HG03520 (cell line): Measurements from ENCODE around the gene WDR43.

Experiments used
- ATAC-seq: cut with Tn5 transposase; IDR thresholded peaks from one replicate; pipeline ENCODE4 v1.9.1; 2021; ENCODE audit warnings: mild to moderate bottlenecking, moderate library complexity; ENCODE audit not compliant: unreplicated experiment

WDR43 gene, protein sequence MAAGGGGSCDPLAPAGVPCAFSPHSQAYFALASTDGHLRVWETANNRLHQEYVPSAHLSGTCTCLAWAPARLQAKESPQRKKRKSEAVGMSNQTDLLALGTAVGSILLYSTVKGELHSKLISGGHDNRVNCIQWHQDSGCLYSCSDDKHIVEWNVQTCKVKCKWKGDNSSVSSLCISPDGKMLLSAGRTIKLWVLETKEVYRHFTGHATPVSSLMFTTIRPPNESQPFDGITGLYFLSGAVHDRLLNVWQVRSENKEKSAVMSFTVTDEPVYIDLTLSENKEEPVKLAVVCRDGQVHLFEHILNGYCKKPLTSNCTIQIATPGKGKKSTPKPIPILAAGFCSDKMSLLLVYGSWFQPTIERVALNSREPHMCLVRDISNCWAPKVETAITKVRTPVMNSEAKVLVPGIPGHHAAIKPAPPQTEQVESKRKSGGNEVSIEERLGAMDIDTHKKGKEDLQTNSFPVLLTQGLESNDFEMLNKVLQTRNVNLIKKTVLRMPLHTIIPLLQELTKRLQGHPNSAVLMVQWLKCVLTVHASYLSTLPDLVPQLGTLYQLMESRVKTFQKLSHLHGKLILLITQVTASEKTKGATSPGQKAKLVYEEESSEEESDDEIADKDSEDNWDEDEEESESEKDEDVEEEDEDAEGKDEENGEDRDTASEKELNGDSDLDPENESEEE

DNA sequence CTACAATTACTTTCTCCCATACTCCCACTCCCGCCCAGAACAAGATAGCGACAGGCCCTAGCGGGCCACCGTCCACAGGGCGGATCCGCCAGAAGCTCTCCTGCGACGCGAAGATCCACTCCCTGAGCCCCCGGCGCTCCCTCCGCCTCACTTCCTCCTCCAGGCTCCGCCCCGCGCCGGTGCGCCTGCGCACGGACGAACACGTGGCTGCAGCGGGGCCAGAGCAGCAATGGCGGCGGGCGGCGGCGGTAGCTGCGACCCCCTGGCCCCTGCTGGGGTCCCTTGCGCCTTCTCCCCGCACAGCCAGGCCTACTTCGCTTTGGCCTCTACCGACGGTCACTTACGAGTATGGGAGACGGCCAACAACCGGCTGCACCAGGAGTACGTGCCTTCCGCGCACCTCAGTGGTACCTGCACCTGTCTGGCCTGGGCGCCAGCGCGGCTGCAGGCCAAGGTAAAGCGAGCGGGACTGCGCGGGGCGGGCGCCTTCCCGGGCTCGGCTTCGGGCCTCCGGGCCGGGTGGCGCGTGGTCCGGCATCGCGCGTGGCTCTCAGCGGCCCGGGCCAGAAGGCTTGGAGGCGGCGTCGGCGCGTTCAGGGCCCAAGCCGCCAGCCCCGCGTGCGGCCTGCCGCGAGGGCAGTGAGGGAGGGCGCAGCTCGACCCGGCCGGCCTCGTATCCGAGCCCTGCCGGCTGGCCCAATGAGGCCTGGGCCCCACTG is at the start of gene WDR43:
TSS of gene WDR43 (plus strand) at position 198 of the 719 bp plus-strand sequence. CDS start at position 230, 32 bp downstream.
- ATAC-seq, result peak; percentile 86

DNA sequence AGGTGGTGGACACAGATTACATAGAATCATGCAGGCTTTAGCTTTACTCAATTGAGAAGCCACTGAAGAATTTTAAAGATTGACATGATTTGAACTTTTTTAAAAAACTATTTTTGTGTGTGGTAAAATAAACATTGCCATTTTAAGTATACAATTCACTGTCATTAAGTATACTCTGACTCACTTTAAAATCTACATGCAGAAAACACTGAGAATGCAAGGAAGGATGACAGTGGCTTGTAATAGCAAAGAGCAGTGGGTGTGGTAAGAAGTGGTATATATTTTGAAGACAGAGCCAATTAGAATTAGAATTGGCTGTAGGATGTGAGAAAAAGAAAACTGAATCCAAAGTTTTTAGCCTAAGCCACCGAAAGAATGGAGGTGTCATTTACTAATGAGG is 39.3 kb upstream of the WDR43 start:
- ATAC-seq, result no peak

DNA sequence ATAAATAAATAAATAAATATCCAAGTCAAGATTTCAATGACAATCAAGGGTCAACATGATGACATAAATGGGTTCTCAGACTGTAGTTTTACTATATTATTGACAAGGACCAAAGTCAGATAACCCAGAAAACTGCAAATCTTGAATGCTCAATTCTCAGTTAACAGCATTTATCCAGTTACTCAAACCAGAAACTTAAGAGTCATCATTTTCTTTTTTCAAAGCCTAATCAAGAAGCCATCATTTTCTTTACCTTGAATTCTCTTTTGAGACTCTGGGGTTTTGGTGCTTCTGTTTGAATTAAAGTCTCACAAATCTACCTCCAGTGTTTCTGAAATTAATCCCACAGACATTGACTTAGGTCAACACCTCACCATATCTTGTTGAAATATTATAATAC is 38.5 kb upstream of the WDR43 start:
- ATAC-seq, result no peak

DNA sequence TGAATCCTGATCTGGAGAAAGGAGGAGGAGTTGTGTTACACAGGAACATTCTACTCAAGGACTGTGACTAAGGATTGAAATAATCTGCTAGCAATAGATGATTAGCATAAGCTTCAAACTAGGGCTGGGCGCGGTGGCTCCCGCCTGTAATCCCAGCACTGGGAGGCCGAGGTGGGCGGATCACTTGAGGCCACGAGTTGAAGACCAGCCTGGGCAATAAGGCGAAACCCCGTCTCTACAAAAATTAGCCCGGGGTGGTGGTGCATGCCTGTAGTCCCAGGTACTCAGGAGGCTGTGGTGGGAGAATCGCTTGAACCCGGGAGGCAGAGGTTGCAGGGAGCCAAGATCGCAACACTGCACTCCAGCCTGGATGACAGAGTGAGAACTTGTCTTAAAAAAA is 25.9 kb upstream of the WDR43 start:
- no peak for ATAC-seq

DNA sequence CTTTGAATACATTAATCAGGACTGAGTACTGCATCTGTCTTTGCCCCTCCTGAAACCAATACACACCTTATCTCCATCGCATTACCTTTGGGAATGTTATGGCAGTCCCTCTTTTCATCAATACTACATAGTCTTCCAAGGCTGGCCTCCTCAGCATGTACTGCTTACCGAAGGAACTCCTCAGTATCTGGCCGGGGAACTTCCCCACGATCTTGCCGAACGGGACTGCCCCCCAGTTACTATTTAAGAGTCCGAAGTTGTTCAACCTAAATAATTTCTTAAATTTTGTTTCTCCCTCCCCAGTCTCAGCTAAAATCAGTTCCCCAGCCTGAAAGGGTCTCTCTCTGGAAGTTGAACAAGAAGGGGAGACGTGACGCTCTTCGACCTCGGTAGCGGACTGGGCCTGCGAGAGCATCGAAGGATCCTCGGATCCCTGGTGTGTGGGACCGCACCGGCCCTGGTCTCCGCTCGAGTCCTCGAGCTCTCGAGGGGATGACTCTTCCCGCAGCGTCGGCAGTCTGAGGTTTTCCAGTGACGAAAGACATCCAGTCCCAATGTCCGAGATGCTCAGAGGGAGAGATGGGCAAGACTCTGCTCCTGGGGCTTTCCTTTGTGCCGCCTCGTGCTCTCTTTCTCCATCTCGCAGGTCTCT is 24.8 kb upstream of the WDR43 start:
- peak; percentile 18 for ATAC-seq

DNA sequence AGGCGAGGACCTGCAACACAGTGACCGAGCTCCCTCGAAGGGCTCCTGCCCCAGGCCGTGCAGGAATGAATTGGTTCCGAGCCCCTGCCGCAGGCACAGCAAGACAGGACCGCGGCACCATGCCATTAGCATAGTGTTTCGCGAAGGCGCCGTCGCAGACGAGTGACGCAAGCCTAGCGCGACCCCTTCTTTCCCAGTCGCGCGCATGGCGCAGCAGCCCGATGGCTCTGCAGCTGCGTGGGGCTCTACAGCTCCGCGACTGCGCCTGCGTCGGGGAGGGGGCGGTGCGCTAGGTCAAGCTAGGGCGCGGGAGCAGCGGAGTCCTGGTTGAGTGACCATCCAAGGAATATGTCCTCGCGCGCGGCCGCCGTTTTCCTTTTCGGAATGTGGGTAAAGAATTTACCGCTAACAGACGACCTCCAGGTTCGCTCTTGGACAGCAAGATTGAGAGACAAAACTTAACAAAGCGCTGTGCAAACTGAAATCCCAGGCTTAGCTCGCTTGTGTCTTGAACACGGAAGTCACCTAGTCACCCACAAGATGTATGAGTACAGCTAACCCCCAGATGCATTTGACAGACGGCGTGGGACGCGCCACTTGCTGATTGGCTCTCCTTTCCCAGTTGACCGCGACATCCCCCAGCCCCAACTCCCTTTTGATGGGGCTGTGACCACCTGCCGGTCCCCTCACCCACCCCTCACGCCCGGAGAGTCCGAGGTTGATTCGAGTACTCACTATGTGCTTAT is 24.1 kb upstream of the WDR43 start, which contains the start of gene TRMT61B:
TSS of gene TRMT61B (minus strand) at position 164 of the 746 bp plus-strand sequence. CDS start at position 132, 32 bp downstream.
- ATAC-seq, result peak; percentile 95

DNA sequence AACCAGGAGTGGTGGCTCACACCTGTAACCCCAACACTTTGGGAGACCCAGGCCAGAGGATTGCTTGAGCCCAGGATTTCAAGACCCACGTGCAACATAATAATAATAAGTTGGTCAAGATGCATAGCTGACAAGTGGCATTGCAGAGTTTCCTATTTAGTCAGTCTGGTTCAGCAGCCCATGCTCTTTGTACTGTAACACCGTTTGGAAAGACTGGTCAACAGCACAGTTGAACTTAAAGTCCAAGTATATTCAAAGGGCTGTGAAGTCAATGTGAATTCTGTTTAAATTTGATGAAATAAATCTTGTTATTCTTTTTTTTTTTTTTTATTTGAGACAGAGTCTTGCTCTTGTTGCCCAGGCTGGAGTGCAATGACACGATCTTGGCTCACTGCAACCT is 22.8 kb upstream of the WDR43 start:
- no peak for ATAC-seq

DNA sequence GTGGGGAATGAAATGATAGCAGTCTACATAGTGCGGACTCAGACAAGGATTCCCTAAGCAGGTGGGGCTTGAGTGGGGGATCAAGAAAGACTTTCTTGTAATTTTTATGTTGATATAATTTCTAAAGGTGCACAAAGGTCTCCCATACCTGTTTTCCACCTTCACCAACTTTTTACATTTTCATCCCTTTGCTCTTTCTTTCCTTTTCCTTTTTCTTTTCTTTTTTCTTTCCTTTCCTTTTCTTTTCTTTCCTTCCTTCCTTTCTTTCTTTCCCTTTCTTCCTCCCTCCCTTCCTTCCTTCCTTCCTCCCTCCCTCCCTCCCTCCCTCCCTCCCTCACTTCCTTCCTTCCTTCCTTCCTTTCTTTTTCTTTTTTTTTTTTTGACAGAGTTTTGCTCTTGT is 14.3 kb upstream of the WDR43 start:
- no peak for ATAC-seq

DNA sequence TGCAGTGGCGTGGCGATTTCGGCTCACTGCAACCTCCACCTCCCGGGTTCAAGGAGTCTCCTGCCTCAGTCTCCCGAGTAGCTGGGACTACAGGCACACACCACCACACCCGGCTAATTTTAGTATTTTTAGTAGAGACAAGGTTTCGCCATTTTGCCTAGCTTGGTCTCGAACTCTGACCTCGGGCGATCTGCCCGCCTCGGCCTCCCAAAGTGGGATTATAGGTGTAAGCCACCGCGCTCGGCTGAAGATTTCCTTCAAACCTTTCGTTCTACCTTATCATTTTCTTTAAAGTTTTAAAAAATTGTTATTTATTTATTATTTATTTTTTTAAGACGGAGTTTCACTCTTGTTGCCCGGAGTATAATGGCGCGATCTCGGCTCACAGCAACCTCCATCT is 979 bp upstream of the WDR43 start:
- no peak for ATAC-seq

DNA sequence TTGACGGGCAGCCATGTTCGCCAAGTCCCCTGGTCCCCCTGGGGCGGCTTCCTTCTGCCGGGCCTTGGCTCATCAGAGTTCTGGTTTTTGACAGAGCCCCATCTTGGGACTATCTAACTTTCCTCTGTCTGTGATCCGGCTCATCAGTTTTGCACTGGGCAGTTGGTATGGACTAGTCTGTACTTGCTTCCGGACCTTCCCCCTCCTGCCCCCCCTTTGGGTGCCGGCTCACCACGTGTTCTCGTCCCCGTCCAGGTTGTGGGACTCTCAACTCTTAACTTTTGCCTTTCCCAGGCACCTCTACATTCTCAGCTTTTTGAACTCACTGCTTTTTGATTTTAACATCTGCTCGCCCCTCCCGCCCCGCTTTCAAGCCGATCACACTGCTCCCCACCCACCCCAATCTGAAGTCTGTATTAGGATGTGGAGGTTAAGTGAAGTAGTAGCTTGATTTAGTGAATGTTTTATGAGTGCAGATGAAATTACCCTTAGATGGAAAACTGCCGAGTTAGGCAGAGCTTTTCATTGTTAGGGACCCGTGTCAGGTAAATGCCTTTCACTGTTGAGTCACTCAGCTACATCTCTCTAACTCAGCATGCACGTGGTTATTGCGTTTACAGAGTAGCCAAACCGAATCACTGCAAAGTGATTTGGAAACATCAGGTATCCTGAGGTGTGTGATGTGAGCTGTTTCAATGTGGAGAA is 874 bp downstream of the WDR43 start:
- no peak for ATAC-seq

DNA sequence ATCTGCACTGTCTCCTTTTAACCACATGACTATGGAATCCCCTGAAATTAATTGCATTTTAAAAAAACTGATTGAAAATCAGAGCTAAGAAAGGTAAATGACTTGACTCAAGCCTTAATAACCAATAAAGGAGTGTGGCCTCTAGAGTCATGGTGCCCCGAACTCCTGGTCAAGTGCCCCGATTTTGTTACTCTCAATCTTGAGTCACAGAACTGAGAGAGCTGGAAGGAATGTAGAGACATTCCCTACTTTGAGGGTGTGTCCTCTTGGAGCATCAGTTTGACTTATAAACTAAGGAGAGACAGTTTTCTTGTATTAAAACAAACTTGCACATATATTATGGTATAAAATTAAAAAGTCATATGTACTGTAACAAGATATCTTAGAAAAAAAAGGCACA is 2.4 kb downstream of the WDR43 start:
- ATAC-seq, result no peak

DNA sequence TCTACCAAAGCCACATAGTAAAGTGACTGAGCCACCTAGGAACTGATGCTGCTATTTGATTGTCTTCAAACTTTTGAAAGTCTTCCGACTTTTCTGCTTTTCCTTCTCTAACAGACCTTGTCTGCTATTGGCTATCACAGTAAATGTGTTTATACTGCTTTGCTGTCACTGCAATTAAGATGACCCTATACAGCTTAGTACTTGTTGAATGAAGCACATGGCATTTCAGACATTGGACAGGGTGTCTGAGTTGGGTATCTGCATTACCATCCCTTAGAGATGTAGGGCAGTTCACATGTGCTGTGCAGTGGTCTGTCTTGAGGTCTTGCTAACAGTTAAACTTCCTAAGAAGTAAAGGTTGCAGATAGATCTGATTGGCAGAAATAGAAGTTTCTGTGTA is 3.6 kb downstream of the WDR43 start:
- no peak for ATAC-seq

DNA sequence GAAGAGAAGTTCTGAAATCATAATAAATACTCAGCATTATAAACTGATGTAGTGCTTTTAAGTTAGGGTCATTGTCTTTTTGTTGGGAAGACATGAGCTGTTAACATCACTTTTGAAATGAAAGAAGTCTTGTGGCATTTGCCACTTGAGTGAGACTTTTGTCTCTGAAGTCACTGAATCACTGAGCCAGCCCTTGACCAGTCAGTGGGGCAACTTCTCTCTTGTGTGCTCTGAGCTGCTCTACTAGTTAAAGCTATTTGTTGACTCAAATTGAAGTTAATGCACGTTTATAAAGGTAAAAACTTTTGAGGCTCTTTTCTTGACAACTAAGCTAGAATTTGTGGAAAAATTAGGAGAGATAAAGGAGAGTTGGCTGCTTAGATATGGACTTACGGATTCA is 6.7 kb downstream of the WDR43 start:
- no peak for ATAC-seq

DNA sequence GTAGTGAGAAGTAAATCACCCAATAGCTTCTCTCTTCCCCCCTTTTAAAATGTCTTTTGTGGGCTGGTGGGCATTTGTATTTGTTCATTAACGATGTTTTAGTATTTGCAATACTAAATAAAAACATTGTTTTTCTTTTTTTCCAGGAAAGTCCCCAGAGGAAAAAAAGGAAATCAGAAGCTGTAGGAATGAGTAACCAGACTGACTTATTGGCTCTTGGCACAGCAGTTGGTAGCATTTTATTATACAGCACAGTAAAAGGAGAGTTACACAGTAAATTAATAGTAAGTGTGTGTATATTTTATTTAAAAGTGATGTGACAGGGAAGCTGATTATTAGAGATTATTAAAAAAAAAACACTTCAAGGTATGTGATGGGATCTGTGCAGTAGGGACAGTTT is 7.4 kb downstream of the WDR43 start:
- ATAC-seq, result no peak

DNA sequence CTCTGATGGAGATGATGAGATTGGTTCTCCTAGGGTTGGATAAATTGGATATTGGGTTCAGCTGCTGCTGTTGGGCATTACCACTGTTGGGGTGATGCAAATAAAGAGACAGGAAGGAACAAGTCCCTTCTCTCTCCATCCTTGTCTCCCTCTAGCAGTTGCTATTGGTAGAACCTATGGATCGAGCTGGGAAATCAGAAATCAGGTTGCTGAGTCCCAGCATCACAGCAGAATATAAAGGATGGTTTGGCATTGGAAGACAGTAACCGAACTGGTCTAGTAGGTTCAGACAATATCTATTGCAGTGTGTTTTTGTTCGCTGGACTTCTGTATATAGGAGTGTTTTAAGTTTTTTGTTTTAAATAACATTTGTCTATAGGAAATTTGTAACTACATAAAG is 8.1 kb downstream of the WDR43 start:
- ATAC-seq, result no peak

DNA sequence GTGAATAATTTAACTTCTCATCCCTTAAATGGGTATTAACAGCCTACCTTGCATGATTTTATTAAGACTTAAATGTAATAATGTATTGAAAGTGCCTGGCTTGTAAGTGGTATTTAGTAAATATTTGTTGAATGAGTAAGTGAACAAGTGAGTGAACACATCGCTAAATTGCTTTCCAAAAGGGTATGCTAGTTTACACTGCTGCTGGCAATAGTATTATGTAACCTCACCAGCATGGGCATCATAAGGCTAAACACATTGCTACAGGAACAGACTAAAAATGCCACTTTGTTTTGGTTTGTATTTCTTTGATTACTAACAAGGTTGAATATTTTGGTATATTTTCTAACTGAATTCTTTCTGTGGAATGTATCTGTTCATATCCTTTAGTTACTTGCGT is 9.8 kb downstream of the WDR43 start:
- no peak for ATAC-seq

DNA sequence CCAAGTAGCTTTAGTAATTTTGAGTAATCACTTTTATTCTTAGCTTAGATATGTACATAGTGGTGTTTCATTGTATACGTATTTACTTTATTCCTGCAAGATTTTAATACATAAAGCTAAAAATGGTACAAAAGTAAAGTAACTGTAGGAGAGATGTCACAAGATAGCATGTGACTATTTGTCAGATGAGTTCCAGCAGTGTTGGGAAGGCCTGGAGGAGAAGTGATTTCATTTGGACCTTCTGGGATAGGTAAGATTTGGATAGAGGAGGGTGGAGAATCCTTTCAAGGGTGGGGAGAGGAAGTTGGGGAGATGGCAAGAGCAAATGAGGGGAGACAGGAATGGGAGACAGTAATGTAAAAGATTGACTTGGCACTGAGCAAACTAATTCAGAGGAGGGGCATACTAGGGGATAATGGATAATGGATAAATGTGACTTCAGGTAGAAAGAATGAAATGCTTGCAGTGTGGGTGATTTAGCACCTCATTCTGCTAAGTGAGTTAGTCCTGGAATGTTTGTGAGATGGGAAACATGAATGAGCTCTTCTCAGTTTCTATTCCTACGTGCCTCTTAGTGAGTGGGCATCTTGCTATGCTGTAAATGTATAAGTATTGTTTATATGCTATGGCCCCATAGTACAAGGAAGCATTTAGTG is 10.5 kb downstream of the WDR43 start:
- ATAC-seq, result no peak

DNA sequence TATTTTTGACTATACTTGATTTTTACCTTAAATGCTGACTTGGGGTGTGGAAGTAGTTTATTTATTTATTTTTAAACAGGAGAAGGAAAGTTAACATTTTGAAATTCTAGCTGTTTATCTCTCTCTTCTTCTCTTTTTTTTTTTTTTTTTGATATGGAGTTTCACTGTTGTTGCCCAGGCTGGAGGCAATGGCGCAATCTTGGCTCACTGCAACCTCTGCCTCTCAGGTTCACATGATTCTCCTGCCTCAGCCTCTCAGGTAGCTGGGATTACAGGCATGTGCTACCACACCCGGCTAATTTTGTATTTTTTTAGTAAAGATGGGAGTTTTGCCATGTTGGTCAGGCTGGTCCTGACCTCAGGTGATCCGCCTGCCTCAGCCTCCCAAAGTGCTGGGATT is 11.1 kb downstream of the WDR43 start:
- no peak for ATAC-seq

DNA sequence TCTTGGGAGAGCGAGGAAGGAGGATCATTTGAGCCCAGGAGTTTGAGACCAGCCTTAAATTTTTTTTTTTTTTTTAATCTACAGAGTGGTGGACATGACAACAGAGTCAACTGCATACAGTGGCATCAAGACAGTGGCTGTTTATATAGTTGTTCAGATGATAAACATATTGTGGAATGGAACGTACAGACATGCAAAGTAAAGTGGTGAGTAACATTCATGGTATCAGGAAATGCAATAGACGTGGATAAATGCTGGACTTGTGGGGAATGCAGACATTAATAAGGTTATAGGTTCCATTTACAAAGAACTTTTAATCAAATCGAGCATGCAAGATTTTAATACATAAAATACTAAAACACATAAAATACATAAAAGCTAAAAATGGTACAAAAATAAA is 11.9 kb downstream of the WDR43 start:
- ATAC-seq, result no peak
